ENCODE results near the gene BICRA. TPM values are rescaled to one million over a fixed set of nuclear protein-coding genes. Genes with fewer than 3 reads are reported as not detected.

The BICRA gene
- total and polyA plus RNA-seq, 2 of the 4 experiments (the other 2 are of a cell fraction) = 1.8 to 3.5 TPM

- no peak overlapping the region for H4K5ac ChIP-seq (ENCODE audit: low read depth, low read length)
- H3K23ac ChIP-seq (ENCODE audit: low read depth, low read length) = no peak overlapping the region
- no peak overlapping the region for H4K8ac ChIP-seq (ENCODE audit: low read depth in 2 of 2, low read length in 2 of 2)
- peaks cover 4% of the 10 kb centered on the region for H3K9me1 ChIP-seq (ENCODE audit: insufficient read depth, low read length)
- intact Hi-C loops (cut with micrococcal nuclease) (no loop called here), in situ Hi-C loops (cut with MboI; ENCODE audit: low sequenced_read_pairs) (loop anchor here (25.0 kb wide), 1 partner anchor 415 kb away; no protein-coding TSS in a partner anchor), dilution Hi-C loops (cut with HindIII; ENCODE audit: low sequenced_read_pairs, unreplicated experiment) (no loop called here)
- 98% methylated on average over 71 of the region's 91 CpGs; no CpG with 5 or more reads in 1 of the 2 experiments for WGBS, 2 experiments (ENCODE audit: extremely low coverage in 2 of 2, insufficient read length in 1 of 2)
- no peaks in the 10 kb centered on the region for H3K27me3 ChIP-seq (ENCODE audit: control insufficient read depth, insufficient read depth, low read length)
- H3K79me1 ChIP-seq (ENCODE audit: low read depth in 1 of 2, low read length in 2 of 2) = peaks cover 0 to 23% of the 10 kb centered on the region in 2 experiments; a peak in 2 of 4 replicates
- H3K9ac ChIP-seq (ENCODE audit: low read depth, low read length) = no peak overlapping the region
- no peak overlapping the region for H3K4me3 ChIP-seq (ENCODE audit: insufficient read depth, low read depth, low read length)
- peaks cover 4% of the 10 kb centered on the region; the same call in 1 of the 2 replicates for H3K9me3 ChIP-seq (ENCODE audit: control insufficient read depth, insufficient read depth, low read length)
- ATAC-seq (ENCODE audit: low read depth) (no peak), DNase-seq (no peak)
- H2AFZ ChIP-seq (replicated peaks; ENCODE audit: low read length, poor library complexity) = no peak overlapping the region
- TF ChIP-seq MXI1 (IDR thresholded peaks at IDR 0.05; ENCODE audit: borderline replicate concordance, low read depth, low read length) (no peak), MAFK (IDR thresholded peaks at IDR 0.05; ENCODE audit: low read depth, low read length) (no peak), FOS (IDR thresholded peaks at IDR 0.05; ENCODE audit: low read depth, low read length) (no peak), POLR2A (IDR thresholded peaks at IDR 0.05; ENCODE audit: low read depth, low read length) (no peak), ELK1 (IDR thresholded peaks at IDR 0.05; ENCODE audit: borderline replicate concordance, low read depth, low read length) (no peak), CTCF (conservative IDR thresholded peaks at IDR 0.05; ENCODE audit: low read depth, low read length) (no peak), RFX5 (IDR thresholded peaks at IDR 0.05; ENCODE audit: low read depth, low read length) (no peak), RAD21 (IDR thresholded peaks at IDR 0.05; ENCODE audit: low read length) (no peak), RCOR1 (IDR thresholded peaks at IDR 0.05; ENCODE audit: insufficient replicate concordance, low read length) (no peak), NFE2L2 (IDR thresholded peaks at IDR 0.05; ENCODE audit: low read depth, low read length) (no peak)
- TF ChIP-seq, protein P1, sequence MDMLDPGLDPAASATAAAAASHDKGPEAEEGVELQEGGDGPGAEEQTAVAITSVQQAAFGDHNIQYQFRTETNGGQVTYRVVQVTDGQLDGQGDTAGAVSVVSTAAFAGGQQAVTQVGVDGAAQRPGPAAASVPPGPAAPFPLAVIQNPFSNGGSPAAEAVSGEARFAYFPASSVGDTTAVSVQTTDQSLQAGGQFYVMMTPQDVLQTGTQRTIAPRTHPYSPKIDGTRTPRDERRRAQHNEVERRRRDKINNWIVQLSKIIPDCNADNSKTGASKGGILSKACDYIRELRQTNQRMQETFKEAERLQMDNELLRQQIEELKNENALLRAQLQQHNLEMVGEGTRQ (IDR thresholded peaks at IDR 0.05; ENCODE audit: low read depth, low read length) = no peak
- no peak overlapping the region for H4K91ac ChIP-seq (ENCODE audit: insufficient read depth, low read depth, low read length)
- no peak overlapping the region for H3K18ac ChIP-seq (ENCODE audit: low read depth, low read length)
- H4K20me1 ChIP-seq (ENCODE audit: insufficient read depth, low read length) = peaks cover 49% of the 10 kb centered on the region
- ChIA-PET CTCF (no interaction called here), POLR2A (ENCODE audit: unreplicated experiment) (no interaction called here)
- no peak overlapping the region for H3K56ac ChIP-seq (ENCODE audit: extremely low read depth, insufficient read depth, low read length)
- H2BK120ac ChIP-seq (ENCODE audit: low read depth, low read length) = no peak overlapping the region
- H2AK9ac ChIP-seq (replicated peaks; ENCODE audit: low read depth, low read length, poor library complexity) = no peak overlapping the region
- peaks cover 5% of the 10 kb centered on the region for H3K4me1 ChIP-seq (ENCODE audit: control insufficient read depth, insufficient read depth, low read length)
- H3K27ac ChIP-seq (ENCODE audit: insufficient read depth, low read length) = no peak overlapping the region
- H2AK5ac ChIP-seq (ENCODE audit: low read depth, low read length) = no peak overlapping the region
- no peak overlapping the region for H3K14ac ChIP-seq (replicated peaks; ENCODE audit: low read depth, low read length)
- peaks cover 34% of the 10 kb centered on the region; the same call in 1 of the 2 replicates for H3K36me3 ChIP-seq (ENCODE audit: control insufficient read depth, insufficient read depth, low read length)
- H3K4ac ChIP-seq (ENCODE audit: low read depth, low read length) = no peak overlapping the region
- no peak overlapping the region for H2BK20ac ChIP-seq (ENCODE audit: low read depth, low read length)
- no peak overlapping the region for H2BK5ac ChIP-seq (ENCODE audit: low read depth, low read length, poor library complexity, severe bottlenecking)
- H2BK15ac ChIP-seq (ENCODE audit: low read depth, low read length) = no peak overlapping the region
- no TSS peak for BruUV-seq (replicated peaks)
- H3K4me2 ChIP-seq (ENCODE audit: low read depth, low read length) = no peak overlapping the region
These were observed 93.0 kb downstream of the BICRA start for GRCh38 chr19:47701717-47702552.
